GM06990 (cell line): ENCODE results near the gene ZNF212.

Source experiments
- DNase-seq: peaks from one replicate; pipeline ENCODE4 v3.0.0-alpha.2; 2011; ENCODE audit not compliant: insufficient read length; ENCODE audit errors: extremely low read depth
- H3K27me3 ChIP-seq: replicated peaks from 2 replicates; pipeline ENCODE4 v1.6.0; 2011; ENCODE audit warnings: low read length; ENCODE audit not compliant: control insufficient read depth, insufficient read depth
- H3K36me3 ChIP-seq: 2 replicates; pipeline ENCODE4 v1.5.1; 2011; ENCODE audit warnings: low read length; ENCODE audit not compliant: control insufficient read depth, insufficient read depth
- H3K4me3 ChIP-seq: replicated peaks from 2 replicates; pipeline ENCODE4 v1.5.1; 2011; ENCODE audit warnings: low read depth, mild to moderate bottlenecking, control low read depth, low read length
- CTCF ChIP-seq: IDR thresholded peaks from 2 replicates; pipeline ENCODE4 v1.5.1; 2011; ENCODE audit warnings: low read length, control low read depth, mild to moderate bottlenecking, inconsistent platforms; ENCODE audit not compliant: insufficient read depth, poor library complexity, severe bottlenecking

ZNF212 gene

GRCh38 chr7:149253665-149254064, 14.2 kb downstream of the ZNF212 start:
- no peak for DNase-seq
- H3K4me3 ChIP-seq = no peak overlapping the region
- no peaks in the 10 kb centered on the region for H3K27me3 ChIP-seq
- peaks cover 22% of the 10 kb centered on the region for H3K36me3 ChIP-seq
- no peak for TF ChIP-seq CTCF

GRCh38 chr7:149254181-149254858, 14.9 kb downstream of the ZNF212 start:
- peaks cover 22% of the 10 kb centered on the region for H3K36me3 ChIP-seq

GRCh38 chr7:149255174-149255573, 15.7 kb downstream of the ZNF212 start:
- Histone ChIP-seq H3K27me3 (no peaks in the 10 kb centered on the region), H3K36me3 (peaks cover 21% of the 10 kb centered on the region), H3K4me3 (no peak overlapping the region)
- no peak for DNase-seq
- TF ChIP-seq CTCF = no peak

More at GRCh38 chr7:149254181-149254858, 14.9 kb downstream of the ZNF212 start:
- DNase-seq = no peak
- TF ChIP-seq CTCF = no peak
- Histone ChIP-seq H3K27me3 (no peaks in the 10 kb centered on the region), H3K4me3 (no peak overlapping the region)

DNA sequence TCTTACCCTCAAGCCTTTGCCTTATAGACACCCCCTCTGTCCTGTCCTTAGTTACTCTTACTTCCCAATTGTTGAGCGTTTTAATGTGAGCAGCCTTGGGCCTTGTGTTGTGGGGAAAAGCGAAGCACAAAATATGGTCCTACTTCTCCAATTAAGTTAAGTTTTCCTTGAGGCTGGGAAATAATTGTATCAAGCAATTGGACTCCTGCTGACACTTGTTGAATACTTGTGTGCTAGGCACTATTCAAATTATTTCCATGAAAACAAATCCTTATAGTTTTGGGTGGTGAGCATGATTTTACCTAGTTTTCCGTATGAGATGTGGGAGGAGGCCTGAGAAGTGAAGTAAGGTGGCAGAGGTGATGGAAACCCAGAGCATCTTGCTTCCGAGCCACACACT, 17.1 kb downstream of the ZNF212 start:
- no peak for TF ChIP-seq CTCF
- Histone ChIP-seq H3K4me3 (no peak overlapping the region), H3K36me3 (peaks cover 18% of the 10 kb centered on the region), H3K27me3 (no peaks in the 10 kb centered on the region)
- no peak for DNase-seq

- no peak for DNase-seq
- H3K27me3 ChIP-seq = no peaks in the 10 kb centered on the region
- H3K36me3 ChIP-seq = peaks cover 16% of the 10 kb centered on the region
- no peak for TF ChIP-seq CTCF
- no peak overlapping the region for H3K4me3 ChIP-seq
These were observed 17.7 kb downstream of the ZNF212 start for GRCh38 chr7:149257146-149257545.
